HG03558 (cell line): ENCODE data around the gene HID1.

ENCODE experiments used
- ATAC-seq: cut with Tn5 transposase; IDR thresholded peaks from one replicate; pipeline ENCODE4 v1.9.1; 2021; ENCODE audit warnings: moderate number of reproducible peaks; ENCODE audit not compliant: unreplicated experiment; ENCODE audit errors: extremely low read depth

The HID1 gene

DNA sequence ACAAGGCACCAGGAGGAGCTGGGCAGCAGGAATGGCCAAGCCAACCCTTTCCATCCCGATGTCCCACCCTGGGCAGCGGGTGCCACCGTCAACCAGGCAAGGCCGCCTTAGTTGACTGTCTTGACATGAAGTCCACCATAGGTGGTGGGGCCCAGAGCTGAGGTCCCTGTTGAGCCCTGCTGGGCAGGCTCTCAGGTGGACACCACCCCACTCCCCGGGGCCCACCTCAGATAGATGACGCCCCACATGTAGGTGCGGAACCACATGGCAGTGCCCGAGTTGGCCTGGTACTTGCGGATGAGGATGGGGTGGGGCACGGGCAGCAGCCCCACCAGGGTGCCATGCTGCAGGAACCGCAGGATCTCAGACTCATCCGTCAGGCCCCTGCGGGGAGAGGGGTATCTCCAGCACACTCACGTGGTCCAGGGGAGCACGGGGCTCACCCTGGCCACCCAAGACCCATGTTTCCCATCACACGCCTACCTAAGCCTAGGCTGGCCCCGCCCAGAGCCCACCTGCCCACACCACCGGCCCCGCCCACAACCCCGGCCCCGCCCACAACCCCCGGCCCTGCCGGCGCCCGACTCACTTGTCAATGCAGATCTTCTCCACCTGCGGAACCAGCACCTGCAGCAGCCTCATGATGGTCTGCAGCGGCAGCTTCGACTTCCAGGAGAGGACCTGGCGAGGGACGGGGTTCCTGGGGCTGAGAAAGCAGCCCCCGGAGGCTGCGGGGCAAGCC lies 20.7 kb downstream of the HID1 start:
- ATAC-seq = no peak

- ATAC-seq = no peak
These were observed 21.5 kb downstream of the HID1 start for GRCh38 chr17:74951065-74951464.

DNA sequence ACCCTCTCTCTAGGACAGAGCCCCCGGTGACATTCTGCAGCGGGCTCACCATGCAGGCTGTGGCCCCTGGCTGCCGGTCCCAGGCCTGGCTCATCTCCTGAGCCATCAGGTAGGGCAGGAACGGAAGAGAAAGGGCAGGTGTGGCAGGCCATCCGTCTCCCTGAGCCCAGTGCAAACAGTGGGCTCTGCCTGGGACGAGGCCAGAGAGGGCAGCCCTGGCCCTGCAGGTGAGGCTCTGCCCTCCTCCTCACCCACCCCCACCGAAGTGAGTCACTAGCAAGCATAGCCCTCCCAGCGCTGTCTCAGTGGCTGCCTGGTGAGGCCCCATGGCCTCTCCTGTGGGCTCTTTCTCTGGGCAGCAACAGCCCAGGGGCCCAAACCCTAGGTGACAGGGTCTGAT lies 22.4 kb downstream of the HID1 start:
- ATAC-seq = no peak

DNA sequence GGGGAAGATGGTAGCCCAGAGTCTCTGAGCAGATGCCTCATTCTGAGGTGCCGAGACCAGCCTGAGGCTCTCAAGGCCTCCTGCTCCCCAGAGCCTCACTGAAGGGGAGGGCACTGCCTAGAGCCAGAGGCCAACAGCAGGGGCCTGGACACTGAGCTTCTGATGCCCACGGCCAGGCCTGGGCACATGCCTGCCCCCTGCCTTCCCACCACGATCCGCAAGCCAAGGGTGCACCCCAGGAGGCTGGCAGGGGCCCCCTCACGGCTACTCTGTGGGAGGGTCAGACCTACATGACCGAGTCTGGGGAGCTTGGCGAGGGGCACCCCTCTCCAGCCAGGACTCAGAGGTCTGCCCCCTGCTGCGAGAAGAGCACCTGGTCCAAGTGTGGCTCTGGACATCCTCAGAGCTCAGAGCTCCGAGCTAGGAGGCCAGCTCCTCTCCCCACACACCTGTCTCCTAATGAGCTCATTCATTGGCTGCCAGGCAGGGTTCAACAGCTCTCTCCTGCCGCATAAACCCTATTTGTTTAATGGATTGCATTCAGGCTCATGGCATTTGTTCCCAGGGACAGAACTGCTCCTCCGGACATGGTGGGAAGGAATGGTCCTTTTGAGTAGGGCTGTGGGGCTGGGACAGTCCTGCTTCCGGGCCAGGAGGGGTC lies 23.0 kb downstream of the HID1 start:
- ATAC-seq = no peak

GRCh38 chr17:74947041-74947754 lies 25.4 kb downstream of the HID1 start:
- ATAC-seq = no peak

DNA sequence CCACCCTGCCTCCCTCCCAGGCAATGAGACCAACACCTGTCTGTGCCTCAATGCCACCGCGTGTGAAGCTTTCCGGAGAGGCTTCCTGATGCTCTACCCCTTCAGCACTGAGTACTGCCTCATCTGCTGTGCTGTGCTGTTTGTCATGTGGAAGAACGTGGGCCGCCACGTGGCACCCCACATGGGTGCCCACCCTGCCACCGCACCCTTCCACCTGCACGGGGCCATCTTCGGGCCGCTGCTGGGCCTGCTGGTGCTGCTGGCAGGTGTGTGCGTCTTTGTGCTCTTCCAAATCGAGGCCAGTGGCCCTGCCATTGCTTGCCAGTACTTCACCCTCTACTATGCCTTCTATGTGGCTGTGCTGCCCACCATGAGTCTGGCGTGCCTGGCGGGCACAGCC lies 25.9 kb downstream of the HID1 start:
- no peak for ATAC-seq

GRCh38 chr17:74945543-74945942 lies 27.0 kb downstream of the HID1 start:
- no peak for ATAC-seq

- ATAC-seq = no peak
These were observed 28.6 kb downstream of the HID1 start for GRCh38 chr17:74943808-74944522.

DNA sequence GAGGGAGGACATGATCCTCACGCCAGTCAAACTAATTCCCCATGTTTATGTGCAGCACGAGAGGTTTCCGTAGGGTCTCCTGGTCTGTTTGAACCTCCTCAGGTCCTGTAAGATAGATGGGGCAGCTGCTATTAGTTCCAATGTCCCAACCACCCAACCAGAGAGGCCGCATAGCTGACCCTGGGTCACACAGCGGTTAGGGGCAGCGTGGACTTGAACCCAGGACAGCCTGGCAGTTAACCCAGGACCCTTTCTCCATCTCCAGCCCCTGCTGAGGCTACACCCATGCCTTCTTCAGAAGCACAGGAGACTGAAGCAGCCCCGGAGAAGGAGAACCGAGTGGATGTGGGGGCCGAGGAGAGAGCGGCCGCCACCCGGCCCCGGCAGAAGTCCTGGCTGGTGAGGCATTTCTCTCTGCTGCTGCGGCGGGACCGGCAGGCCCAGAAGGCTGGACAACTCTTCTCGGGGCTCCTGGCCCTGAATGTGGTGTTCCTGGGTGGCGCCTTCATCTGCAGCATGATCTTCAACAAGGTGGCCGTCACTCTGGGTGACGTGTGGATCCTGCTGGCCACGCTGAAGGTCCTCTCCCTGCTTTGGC lies 31.3 kb downstream of the HID1 start:
- no peak for ATAC-seq

DNA sequence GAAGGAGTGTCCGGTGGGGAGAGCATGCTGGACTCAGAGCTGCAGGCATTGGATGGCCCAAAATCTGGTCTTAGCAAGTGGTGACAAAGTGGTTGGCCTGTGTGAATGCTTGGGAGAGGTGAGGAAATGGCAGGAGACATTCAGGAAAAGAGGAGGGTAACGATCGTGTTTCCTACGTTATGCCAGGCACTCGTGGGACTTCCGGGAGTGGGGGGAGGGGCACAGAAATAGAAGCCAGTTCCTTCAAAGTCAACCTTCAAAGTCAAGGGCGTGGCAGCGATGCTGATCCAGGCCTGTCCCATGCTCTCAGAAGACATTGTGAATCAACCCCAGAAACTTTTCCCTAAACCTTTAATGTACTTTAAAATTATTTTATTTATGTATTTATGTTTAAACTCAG lies 33.0 kb downstream of the HID1 start:
- ATAC-seq = no peak

- no peak for ATAC-seq
These were observed 34.2 kb downstream of the HID1 start for GRCh38 chr17:74938194-74938950.

DNA sequence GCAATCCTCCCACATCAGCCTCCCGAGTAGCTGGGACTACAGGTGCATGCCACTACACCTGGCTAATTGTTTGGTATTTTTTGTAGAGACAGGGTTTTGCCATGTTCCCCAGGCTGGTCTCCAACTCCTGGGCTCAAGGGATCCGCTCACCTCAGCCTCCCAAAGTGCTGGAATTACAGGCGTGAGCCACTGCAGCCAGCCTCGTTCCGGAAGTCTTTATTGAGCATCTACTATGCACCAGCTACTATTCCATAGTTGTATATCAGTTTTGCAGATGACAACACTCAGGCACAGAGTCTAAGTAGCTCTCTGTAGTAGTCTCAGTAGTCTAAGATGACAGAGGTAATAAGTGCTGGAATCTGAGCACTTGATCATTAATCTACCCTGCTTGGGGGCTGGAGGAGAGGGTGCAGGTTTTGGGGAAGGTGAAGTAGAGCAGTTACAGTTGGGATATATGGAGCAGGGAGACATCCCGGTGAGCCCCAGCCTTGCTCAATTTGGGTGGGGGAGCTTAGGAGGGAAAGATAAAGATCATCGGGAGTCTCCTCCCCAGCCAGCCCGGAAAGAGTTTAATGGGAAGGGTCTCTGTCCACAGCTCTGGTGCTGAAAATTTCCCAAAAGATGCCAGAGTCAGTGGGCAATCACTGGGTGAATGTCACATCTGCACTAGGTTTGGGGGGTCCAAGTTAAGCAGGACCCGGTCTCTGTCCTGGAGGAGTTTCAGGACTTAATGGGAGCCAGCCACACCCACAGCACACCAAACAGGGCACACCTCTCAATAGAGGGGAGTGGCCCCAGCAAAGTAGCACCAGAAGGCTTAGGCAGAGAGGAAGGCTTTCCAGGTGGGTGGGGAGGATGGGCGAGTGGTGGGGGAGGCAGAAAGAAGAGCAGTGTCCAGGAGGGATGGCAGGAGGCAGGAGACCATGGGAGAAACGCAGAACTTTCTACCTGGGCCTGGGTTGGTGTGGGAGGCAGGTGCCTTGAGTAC lies 35.2 kb downstream of the HID1 start:
- ATAC-seq = no peak

- ATAC-seq = no peak
These were observed 36.1 kb downstream of the HID1 start for GRCh38 chr17:74936470-74936799.

DNA sequence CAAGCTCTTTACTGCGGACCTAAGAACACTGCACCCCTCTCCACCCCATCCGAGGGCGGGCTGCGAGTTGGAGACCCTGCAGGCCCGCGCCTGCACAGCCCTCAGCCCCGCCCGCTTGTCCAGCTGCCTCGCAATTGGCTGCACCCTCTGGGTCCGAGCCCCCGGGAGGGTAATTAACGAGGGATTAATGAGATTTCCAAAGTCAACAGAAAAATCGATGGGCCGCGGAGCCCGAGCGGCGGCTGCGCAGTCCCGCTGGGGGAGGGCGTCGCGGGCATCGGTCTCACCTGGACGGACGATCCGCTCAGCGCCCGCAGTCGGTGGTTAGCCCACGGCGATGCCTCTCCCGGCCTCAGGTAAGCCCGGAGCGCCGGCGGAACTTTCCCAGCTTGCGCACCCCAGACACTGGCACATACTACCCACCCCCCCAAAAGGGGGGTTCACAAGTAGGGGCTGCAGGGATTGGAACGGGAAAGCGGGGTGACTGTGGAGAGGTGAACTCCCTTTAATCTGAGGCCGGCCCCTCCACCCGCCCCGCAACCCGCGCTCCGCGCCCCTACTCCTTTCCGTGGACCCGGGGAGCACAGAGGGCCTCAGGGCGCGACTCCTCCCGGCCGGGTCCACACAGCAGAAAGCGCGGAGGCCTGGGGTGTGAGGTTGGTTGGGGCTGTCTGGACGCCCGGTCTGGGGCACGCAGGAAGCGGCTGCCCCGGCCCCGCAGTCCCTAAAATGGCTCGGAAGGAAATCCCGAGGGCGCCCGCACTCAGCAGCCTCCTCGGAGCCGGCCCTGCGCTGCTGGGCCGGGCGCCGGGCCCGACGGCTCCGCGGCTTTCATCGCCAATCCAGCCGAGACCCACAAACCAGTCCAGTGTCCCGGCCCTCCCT lies 36.7 kb downstream of the HID1 start, which contains the start of gene OTOP3:
OTOP3 (plus strand) TSS at position 314 of the 885 bp plus-strand sequence; CDS start at position 338, 24 bp downstream.
- ATAC-seq = no peak

DNA sequence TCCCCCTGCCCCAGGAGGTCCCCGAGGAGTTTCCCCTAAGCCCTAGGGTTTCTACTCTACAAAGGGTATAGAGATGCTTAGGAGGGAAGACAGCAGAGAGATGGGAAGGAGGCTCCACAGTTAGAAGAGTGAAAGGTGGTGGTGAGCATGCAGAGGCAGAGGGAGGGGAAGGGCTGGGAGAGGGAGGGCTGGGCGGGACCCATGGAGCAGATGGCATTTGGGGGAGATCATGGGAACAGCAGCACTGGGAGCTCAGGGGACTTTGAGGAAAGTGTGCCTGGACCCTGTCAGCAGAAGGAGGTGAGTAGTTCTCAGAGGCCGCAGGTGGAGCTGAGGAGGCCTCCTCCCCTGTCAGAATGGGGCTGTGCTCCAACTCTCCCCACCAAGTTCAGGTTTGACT lies 37.5 kb downstream of the HID1 start:
- ATAC-seq = no peak

DNA sequence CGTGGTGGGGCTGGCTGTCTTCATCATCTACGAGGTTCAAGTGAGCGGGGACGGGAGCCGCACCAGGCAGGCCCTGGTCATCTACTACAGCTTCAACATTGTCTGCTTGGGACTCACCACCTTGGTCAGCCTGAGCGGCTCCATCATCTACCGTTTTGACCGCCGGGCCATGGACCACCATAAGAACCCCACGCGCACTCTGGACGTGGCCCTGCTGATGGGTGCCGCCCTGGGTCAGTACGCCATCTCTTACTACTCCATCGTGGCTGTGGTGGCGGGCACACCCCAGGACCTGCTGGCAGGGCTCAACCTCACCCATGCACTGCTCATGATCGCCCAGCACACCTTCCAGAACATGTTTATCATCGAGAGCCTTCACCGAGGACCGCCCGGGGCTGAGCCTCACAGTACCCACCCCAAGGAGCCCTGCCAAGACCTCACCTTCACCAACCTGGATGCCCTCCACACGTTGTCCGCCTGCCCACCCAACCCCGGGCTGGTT lies 42.0 kb downstream of the HID1 start:
- no peak for ATAC-seq

- ATAC-seq = no peak
These were observed 43.8 kb downstream of the HID1 start for GRCh38 chr17:74928786-74929185.
